ENCODE data around the gene PRPF6.

- TF ChIP-seq PATZ1 (CRISPR knock-in tag; IDR thresholded peaks at IDR 0.05; ENCODE audit: borderline replicate concordance), result no peak
- TF ChIP-seq CSRNP3 (CRISPR knock-in tag; IDR thresholded peaks at IDR 0.05), result no peak
- TF ChIP-seq BACH2 (CRISPR knock-in tag; IDR thresholded peaks at IDR 0.05; ENCODE audit: borderline replicate concordance), result no peak
- no peak for TF ChIP-seq ZC3H10 (CRISPR knock-in tag; IDR thresholded peaks at IDR 0.05)
- no peak for TF ChIP-seq ZFP3 (CRISPR knock-in tag; IDR thresholded peaks at IDR 0.05)
- no peak for TF ChIP-seq ISL1 (CRISPR knock-in tag; IDR thresholded peaks at IDR 0.05)
- no peak for TF ChIP-seq POU6F1 (CRISPR knock-in tag; IDR thresholded peaks at IDR 0.05; ENCODE audit: borderline replicate concordance, low read depth)
- no peak for TF ChIP-seq ARNTL (CRISPR knock-in tag; IDR thresholded peaks at IDR 0.05; ENCODE audit: borderline replicate concordance, low read depth)
- TF ChIP-seq TSHZ2 (CRISPR knock-in tag; IDR thresholded peaks at IDR 0.05), result no peak
- no peak for TF ChIP-seq CREB5 (CRISPR knock-in tag; IDR thresholded peaks at IDR 0.05; ENCODE audit: low read depth)
- no peak for TF ChIP-seq PPARA (CRISPR knock-in tag; IDR thresholded peaks at IDR 0.05; ENCODE audit: borderline replicate concordance)
Measured at GRCh38 chr20:64043768-64044167, 62.8 kb downstream of the PRPF6 start.

Measured in SK-N-SH treated with all-trans-retinoic acid at 6 μM for 48 hours (cell line).